T-cell (primary cell): ENCODE measurements around the gene ZNF423. TPM values are rescaled to one million over a fixed set of nuclear protein-coding genes. Genes with fewer than 3 reads are reported as not detected.

ENCODE experiments used
- ATAC-seq, 4 experiments: fragments of 200-7000 bp in 3 of 4; fragments of 150-1000 bp in 1 of 4; cut with Tn5 transposase; replicated peaks in 1 of 4; 1 replicate in 3 of 4; 2 replicates in 1 of 4; pipeline ENCODE4 v1.10.0; 2021; ENCODE audit warnings: moderate library complexity in 3 of 4, mild to moderate bottlenecking in 2 of 4, moderate number of reproducible peaks in 1 of 4
- CTCF ChIA-PET, 2 donors: fragments of 300-600 bp; sonication (Branson Sonifier 250); formaldehyde crosslinking; loops; one replicate each; lab custom pipeline; 2022; ENCODE audit warnings: antibody characterized with exemption in 2 of 2; lab: Charles Lee
- POLR2A ChIA-PET, 2 donors: fragments of 300-600 bp; sonication (Branson Sonifier 250); formaldehyde crosslinking; loops; one replicate each; lab custom pipeline; 2022; ENCODE audit warnings: antibody characterized with exemption in 2 of 2; lab: Charles Lee
- DNase-seq, 35 experiments: peaks; one replicate each; pipeline versions ENCODE4 v3.0.0 to v3.0.0-alpha.2; 2013 to 2023
- H3K27ac ChIP-seq: one replicate; pipeline ENCODE4 v1.5.1; 2013; ENCODE audit warnings: low read length
- H3K27me3 ChIP-seq, 2 experiments: replicated peaks in 1 of 2; 1 replicate in 1 of 2; 2 replicates in 1 of 2; pipeline versions ENCODE4 v1.6.1 to v1.7.0; 2013; ENCODE audit warnings: low read length in 1 of 2, mixed read lengths in 1 of 2; ENCODE audit not compliant: control insufficient read depth in 2 of 2, insufficient read depth in 2 of 2; ENCODE audit errors: extremely low read depth in 1 of 2
- H3K36me3 ChIP-seq, 2 donors: 1 replicate in 1 of 2; 2 replicates in 1 of 2; pipeline versions ENCODE4 v1.6.1 to v1.7.0; 2013; ENCODE audit warnings: low read length in 1 of 2; ENCODE audit not compliant: control insufficient read depth in 2 of 2, insufficient read depth in 1 of 2; ENCODE audit errors: extremely low read depth in 1 of 2
- H3K4me1 ChIP-seq, 2 experiments: 1 replicate in 1 of 2; 2 replicates in 1 of 2; pipeline versions ENCODE4 v1.6.1 to v1.7.0; 2013; ENCODE audit warnings: low read length in 2 of 2, mixed read lengths in 1 of 2; ENCODE audit not compliant: insufficient read depth in 2 of 2, control insufficient read depth in 1 of 2; ENCODE audit errors: extremely low read depth in 1 of 2
- H3K4me3 ChIP-seq, 2 donors: 1 replicate in 1 of 2; 2 replicates in 1 of 2; pipeline versions ENCODE4 v1.5.1 to v1.7.0; 2013; ENCODE audit warnings: mild to moderate bottlenecking in 2 of 2, low read length in 1 of 2, moderate library complexity in 1 of 2; ENCODE audit not compliant: control insufficient read depth in 1 of 2; ENCODE audit errors: extremely low read depth in 1 of 2
- H3K9me3 ChIP-seq: 2 replicates; pipeline ENCODE4 v1.7.0; 2013
- H3K27ac Mint-ChIP-seq, 2 donors: one replicate each; pipeline ENCODE4 v1.8.0; 2020 to 2021; ENCODE audit warnings: mild to moderate bottlenecking in 2 of 2, mixed read lengths in 2 of 2
- H3K27me3 Mint-ChIP-seq, 2 donors: one replicate each; pipeline ENCODE4 v1.8.0; 2021 to 2022; ENCODE audit warnings: mixed read lengths in 2 of 2
- H3K36me3 Mint-ChIP-seq: one replicate; pipeline ENCODE4 v1.8.0; 2021; ENCODE audit warnings: mixed read lengths
- H3K4me1 Mint-ChIP-seq, 3 donors: one replicate each; pipeline ENCODE4 v1.8.0; 2020 to 2022; ENCODE audit warnings: mixed read lengths in 3 of 3, mild to moderate bottlenecking in 1 of 3
- H3K4me3 Mint-ChIP-seq, 3 donors: one replicate each; pipeline ENCODE4 v1.8.0; 2020 to 2022; ENCODE audit warnings: mild to moderate bottlenecking in 3 of 3, mixed read lengths in 3 of 3, moderate library complexity in 3 of 3
- H3K9me3 Mint-ChIP-seq, 3 donors: one replicate each; pipeline ENCODE4 v1.8.0; 2020 to 2022; ENCODE audit warnings: mixed read lengths in 3 of 3
- WGBS: methylation state at CpG from one replicate; pipeline ENCODE4 v1.1.5; 2013; ENCODE audit warnings: missing lambda C conversion rate; ENCODE audit not compliant: insufficient coverage; 5-methylcytosine and 5-hydroxymethylcytosine counted together
- total RNA-seq, 35 experiments: library from RNA in 6 of 35; stranded (reverse) in 6 of 35; fragments of 120-200 nt in 1 of 35; gene quantifications; one replicate each; pipeline versions ENCODE4 v1.2.1 to v1.2.4 and lab custom pipeline; 2013 to 2026

Gene ZNF423
- total RNA-seq, 5 donors from 2014 or later (not counting 1 experiment from before 2014, with no cell fraction given): 0.07 to 0.12 TPM; not detected in 3

- DNase-seq: no peak
- H3K4me1 ChIP-seq: peaks cover 0 to 13% of the 10 kb centered on the region in 2 experiments
These were observed 367.0 kb downstream of the ZNF423 start for GRCh38 chr16:49488740-49489525.

GRCh38 chr16:49488336-49488735 is 367.6 kb downstream of the ZNF423 start:
- WGBS: 84% methylated on average over 4 of the region's 4 CpGs
- Histone ChIP-seq H3K27ac (no peak overlapping the region), H3K36me3 (no peaks in the 10 kb centered on the region), H3K4me1 (peaks cover 0 to 17% of the 10 kb centered on the region in 2 experiments), H3K27me3 (peaks cover 0 to 10% of the 10 kb centered on the region in 2 experiments), H3K4me3 (no peak overlapping the region), H3K9me3 (no peaks in the 10 kb centered on the region)
- no peak for ATAC-seq
- ChIA-PET CTCF (no interaction called here), POLR2A (no interaction called here)
- Mint-ChIP-seq H3K27me3 (no peaks in the 10 kb centered on the region), H3K4me1 (peaks cover 0 to 3% (median 0%) of the 10 kb centered on the region in 3 donors), H3K9me3 (peaks cover 0 to 3% (median 0%) of the 10 kb centered on the region in 3 donors), H3K36me3 (no peaks in the 10 kb centered on the region), H3K4me3 (no peak overlapping the region), H3K27ac (no peak overlapping the region)
- no peak for DNase-seq

More at GRCh38 chr16:49488740-49489525, 367.0 kb downstream of the ZNF423 start:
- Histone ChIP-seq H3K27me3 (peaks cover 0 to 10% of the 10 kb centered on the region in 2 experiments), H3K9me3 (no peaks in the 10 kb centered on the region), H3K4me3 (no peak overlapping the region), H3K27ac (no peak overlapping the region), H3K36me3 (no peaks in the 10 kb centered on the region)
- no peak for ATAC-seq
- H3K27ac Mint-ChIP-seq: no peak overlapping the region
- ChIA-PET POLR2A (no interaction called here), CTCF (no interaction called here)
- peaks cover 0 to 3% (median 0%) of the 10 kb centered on the region in 3 donors for H3K4me1 Mint-ChIP-seq
- H3K27me3 Mint-ChIP-seq: no peaks in the 10 kb centered on the region
- no peaks in the 10 kb centered on the region for H3K36me3 Mint-ChIP-seq
- peaks cover 0 to 3% (median 0%) of the 10 kb centered on the region in 3 donors for H3K9me3 Mint-ChIP-seq
- WGBS: 79% methylated on average over 4 of the region's 21 CpGs
- no peak overlapping the region for H3K4me3 Mint-ChIP-seq

GRCh38 chr16:49487746-49488145 is 368.2 kb downstream of the ZNF423 start:
- DNase-seq (no peak), ATAC-seq (no peak)
- Mint-ChIP-seq H3K4me3 (no peak overlapping the region), H3K36me3 (no peaks in the 10 kb centered on the region), H3K9me3 (peaks cover 0 to 3% (median 0%) of the 10 kb centered on the region in 3 donors), H3K4me1 (peaks cover 0 to 3% (median 3%) of the 10 kb centered on the region in 3 donors), H3K27ac (no peak overlapping the region), H3K27me3 (no peaks in the 10 kb centered on the region)
- Histone ChIP-seq H3K27me3 (peaks cover 0 to 10% of the 10 kb centered on the region in 2 experiments), H3K4me1 (peaks cover 0 to 16% of the 10 kb centered on the region in 2 experiments), H3K27ac (no peak overlapping the region), H3K36me3 (no peaks in the 10 kb centered on the region), H3K9me3 (no peaks in the 10 kb centered on the region), H3K4me3 (no peak overlapping the region)
- POLR2A ChIA-PET: no interaction called here
- CTCF ChIA-PET: no interaction called here
- 86% methylated on average over 4 of the region's 4 CpGs for WGBS

GRCh38 chr16:49486400-49486799 is 369.5 kb downstream of the ZNF423 start:
- peaks cover 0 to 3% of the 10 kb centered on the region in 2 experiments for H3K27me3 ChIP-seq
- H3K9me3 Mint-ChIP-seq: peaks cover 0 to 3% (median 0%) of the 10 kb centered on the region in 3 donors
- H3K4me1 Mint-ChIP-seq: peaks cover 0 to 3% (median 3%) of the 10 kb centered on the region in 3 donors
- H3K4me1 ChIP-seq: peaks cover 3 to 6% of the 10 kb centered on the region in 2 experiments
- DNase-seq (no peak), ATAC-seq (no peak)
- WGBS: 83% methylated on average over 1 of the region's 2 CpGs
- H3K4me3 Mint-ChIP-seq: no peak overlapping the region
- H3K4me3 ChIP-seq: no peak overlapping the region
- no peak overlapping the region for H3K27ac Mint-ChIP-seq
- POLR2A ChIA-PET: no interaction called here
- H3K36me3 ChIP-seq: no peaks in the 10 kb centered on the region
- no peaks in the 10 kb centered on the region for H3K27me3 Mint-ChIP-seq
- no peak overlapping the region for H3K27ac ChIP-seq
- H3K36me3 Mint-ChIP-seq: no peaks in the 10 kb centered on the region
- CTCF ChIA-PET: no interaction called here
- no peaks in the 10 kb centered on the region for H3K9me3 ChIP-seq

- Histone ChIP-seq H3K4me1 (peaks cover 3 to 6% of the 10 kb centered on the region in 2 experiments), H3K4me3 (no peak overlapping the region), H3K9me3 (no peaks in the 10 kb centered on the region), H3K27ac (no peak overlapping the region), H3K36me3 (no peaks in the 10 kb centered on the region), H3K27me3 (peaks cover 0 to 3% of the 10 kb centered on the region in 2 experiments)
- ChIA-PET CTCF (no interaction called here), POLR2A (no interaction called here)
- no peak for ATAC-seq
- no peak for DNase-seq
- Mint-ChIP-seq H3K27me3 (no peaks in the 10 kb centered on the region), H3K36me3 (no peaks in the 10 kb centered on the region), H3K9me3 (peaks cover 0 to 3% (median 0%) of the 10 kb centered on the region in 3 donors), H3K27ac (no peak overlapping the region), H3K4me1 (peaks cover 0 to 3% (median 3%) of the 10 kb centered on the region in 3 donors), H3K4me3 (no peak overlapping the region)
These were observed 370.2 kb downstream of the ZNF423 start for GRCh38 chr16:49485663-49486062.

GRCh38 chr16:49484936-49485335 is 371.0 kb downstream of the ZNF423 start:
- Histone ChIP-seq H3K27me3 (peaks cover 0 to 3% of the 10 kb centered on the region in 2 experiments), H3K4me1 (peaks cover 3 to 6% of the 10 kb centered on the region in 2 experiments), H3K36me3 (no peaks in the 10 kb centered on the region), H3K9me3 (no peaks in the 10 kb centered on the region), H3K4me3 (no peak overlapping the region), H3K27ac (no peak overlapping the region)
- Mint-ChIP-seq H3K27ac (no peak overlapping the region), H3K4me3 (peak overlapping the region in 1 of 3 donors; percentile 53), H3K4me1 (peaks cover 0 to 3% (median 3%) of the 10 kb centered on the region in 3 donors), H3K27me3 (no peaks in the 10 kb centered on the region), H3K9me3 (peaks cover 0 to 3% (median 0%) of the 10 kb centered on the region in 3 donors), H3K36me3 (no peaks in the 10 kb centered on the region)
- WGBS: 71% methylated on average over 2 of the region's 8 CpGs
- no peak for ATAC-seq
- ChIA-PET CTCF (interaction anchor here in 1 of 2 donors (0.6 kb wide), 1 partner anchor 87 kb away, joined by 3 read pairs; no protein-coding TSS in a partner anchor), POLR2A (interaction anchor here in 1 of 2 donors (0.6 kb wide), 1 partner anchor 21 kb away, joined by 3 read pairs; no protein-coding TSS in a partner anchor)
- DNase-seq: no peak
